ENCODE data around the gene PUS10. TPM values are rescaled to one million over a fixed set of nuclear protein-coding genes. Genes with fewer than 3 reads are reported as not detected.

The PUS10 gene
- polyA plus RNA-seq, 1 experiment: 10.2 TPM

- no peak for DNase-seq (ENCODE audit: low read depth, low spot score)
- no peak overlapping the region for H3K27ac ChIP-seq (ENCODE audit: low read depth, low read length)
- no peak overlapping the region for H3K4me3 ChIP-seq (ENCODE audit: low read depth, low read length)
- H3K9me3 ChIP-seq (ENCODE audit: control insufficient read depth, insufficient read depth, low read length): peaks cover 5% of the 10 kb centered on the region; the same call in 1 of the 2 replicates
- CTCF ChIA-PET: no interaction called here
- POLR2A ChIA-PET: no interaction called here
- no peaks in the 10 kb centered on the region for H3K27me3 ChIP-seq (ENCODE audit: control insufficient read depth, insufficient read depth, low read length)
- TF ChIP-seq CTCF (IDR thresholded peaks at IDR 0.05; ENCODE audit: low read depth, low read length): no peak
These were observed 40.5 kb downstream of the PUS10 start for GRCh38 chr2:60977562-60977895.

GRCh38 chr2:60976875-60977561, 41.0 kb downstream of the PUS10 start:
- ChIA-PET POLR2A (no interaction called here), CTCF (no interaction called here)
- H3K27me3 ChIP-seq (ENCODE audit: control insufficient read depth, insufficient read depth, low read length): no peaks in the 10 kb centered on the region

GRCh38 chr2:60976256-60976850, 41.7 kb downstream of the PUS10 start:
- ChIA-PET POLR2A (interaction anchor here (0.5 kb wide), 1 partner anchor 169 kb away, joined by 3 read pairs; no protein-coding TSS in a partner anchor), CTCF (no interaction called here)
- no peak for TF ChIP-seq CTCF (IDR thresholded peaks at IDR 0.05; ENCODE audit: low read depth, low read length)
- no peak overlapping the region for H3K4me3 ChIP-seq (ENCODE audit: low read depth, low read length)
- DNase-seq (ENCODE audit: low read depth, low spot score): no peak
- no peaks in the 10 kb centered on the region for H3K27me3 ChIP-seq (ENCODE audit: control insufficient read depth, insufficient read depth, low read length)
- no peak overlapping the region for H3K27ac ChIP-seq (ENCODE audit: low read depth, low read length)
- H3K9me3 ChIP-seq (ENCODE audit: control insufficient read depth, insufficient read depth, low read length): peaks cover 5% of the 10 kb centered on the region; the same call in 1 of the 2 replicates

More at GRCh38 chr2:60976875-60977561, 41.0 kb downstream of the PUS10 start:
- no peak for TF ChIP-seq CTCF (IDR thresholded peaks at IDR 0.05; ENCODE audit: low read depth, low read length)
- DNase-seq (ENCODE audit: low read depth, low spot score): no peak
- Histone ChIP-seq H3K9me3 (ENCODE audit: control insufficient read depth, insufficient read depth, low read length) (peaks cover 5% of the 10 kb centered on the region; the same call in 1 of the 2 replicates), H3K4me3 (ENCODE audit: low read depth, low read length) (no peak overlapping the region), H3K27ac (ENCODE audit: low read depth, low read length) (no peak overlapping the region)

GRCh38 chr2:60974652-60975051, 43.4 kb downstream of the PUS10 start:
- Histone ChIP-seq H3K4me3 (ENCODE audit: low read depth, low read length) (no peak overlapping the region), H3K27ac (ENCODE audit: low read depth, low read length) (no peak overlapping the region), H3K9me3 (ENCODE audit: control insufficient read depth, insufficient read depth, low read length) (peaks cover 5% of the 10 kb centered on the region; the same call in 1 of the 2 replicates), H3K27me3 (ENCODE audit: control insufficient read depth, insufficient read depth, low read length) (no peaks in the 10 kb centered on the region)
- CTCF ChIA-PET: interaction anchor here (0.6 to 1.3 kb wide), 2 partner anchors 25 to 203 kb away, joined by 3 to 6 read pairs; no protein-coding TSS in a partner anchor
- TF ChIP-seq CTCF (IDR thresholded peaks at IDR 0.05; ENCODE audit: low read depth, low read length): no peak
- DNase-seq (ENCODE audit: low read depth, low spot score): no peak
- POLR2A ChIA-PET: no interaction called here

- Histone ChIP-seq H3K4me3 (ENCODE audit: low read depth, low read length) (no peak overlapping the region), H3K27me3 (ENCODE audit: control insufficient read depth, insufficient read depth, low read length) (no peaks in the 10 kb centered on the region), H3K27ac (ENCODE audit: low read depth, low read length) (no peak overlapping the region), H3K9me3 (ENCODE audit: control insufficient read depth, insufficient read depth, low read length) (peaks cover 5% of the 10 kb centered on the region; the same call in 1 of the 2 replicates)
- ChIA-PET POLR2A (interaction anchor here (0.6 kb wide), 1 partner anchor 170 kb away, joined by 5 read pairs; no protein-coding TSS in a partner anchor), CTCF (interaction anchor here (1.3 kb wide), 1 partner anchor 26 kb away, joined by 3 read pairs; no protein-coding TSS in a partner anchor)
- no peak for DNase-seq (ENCODE audit: low read depth, low spot score)
- TF ChIP-seq CTCF (IDR thresholded peaks at IDR 0.05; ENCODE audit: low read depth, low read length): no peak
These were observed 44.4 kb downstream of the PUS10 start for GRCh38 chr2:60973705-60974104.
